Esophagus squamous epithelium (tissue), 4 donors: ENCODE results near the gene IKBKE.

Experiments
- CTCF ChIP-seq, 6 experiments: fragments of 450-650 bp in 4 of 6; fragments of 200-600 bp in 2 of 6; sonication (generic) in 2 of 6; IDR thresholded peaks; one replicate each; pipeline ENCODE4 v1.5.1; 2016 to 2019; ENCODE audit warnings: antibody characterized with exemption in 6 of 6, mild to moderate bottlenecking in 4 of 6, moderate library complexity in 4 of 6
- POLR2A ChIP-seq, 4 donors: fragments of 450-650 bp; IDR thresholded peaks; one replicate each; pipeline ENCODE4 v1.6.1; 2017; ENCODE audit warnings: antibody characterized with exemption in 4 of 4, mild to moderate bottlenecking in 4 of 4, moderate library complexity in 3 of 4

GRCh38 chr1:206488466-206488865 lies 18.2 kb downstream of the IKBKE start:
- TF ChIP-seq CTCF (IDR thresholded peaks at IDR 0.05) (no peak), POLR2A (IDR thresholded peaks at IDR 0.05) (no peak)
